CD14-positive monocyte (primary cell): ENCODE measurements around the gene SLC2A6. TPM values are rescaled to one million over a fixed set of nuclear protein-coding genes. Genes with fewer than 3 reads are reported as not detected.

Experiments
- DNase-seq, 3 donors: peaks; one replicate each; pipeline ENCODE4 v3.0.0-alpha.2; 2011 to 2022
- H2AFZ ChIP-seq: 2 replicates; pipeline ENCODE4 v1.6.0; 2012; ENCODE audit warnings: mild to moderate bottlenecking, low read depth, low read length, inconsistent platforms; ENCODE audit not compliant: insufficient read depth, poor library complexity, severe bottlenecking
- H3K27ac ChIP-seq, 2 donors: 1 replicate in 1 of 2; 2 replicates in 1 of 2; pipeline ENCODE4 v1.5.1; 2012 to 2013; ENCODE audit warnings: low read length in 2 of 2, control low read depth in 1 of 2, inconsistent platforms in 1 of 2, low read depth in 1 of 2, mild to moderate bottlenecking in 1 of 2
- H3K27me3 ChIP-seq, 2 donors: one replicate each; pipeline versions ENCODE4 v1.6.0 to v1.6.1; 2011 to 2013; ENCODE audit warnings: low read length in 2 of 2; ENCODE audit not compliant: control insufficient read depth in 2 of 2, insufficient read depth in 2 of 2
- H3K36me3 ChIP-seq, 2 donors: replicated peaks in 1 of 2; 1 replicate in 1 of 2; 2 replicates in 1 of 2; pipeline versions ENCODE4 v1.5.1 to v1.6.1; 2012 to 2013; ENCODE audit warnings: low read length in 2 of 2, control low read depth in 1 of 2, inconsistent platforms in 1 of 2, mild to moderate bottlenecking in 1 of 2; ENCODE audit not compliant: insufficient read depth in 2 of 2, control insufficient read depth in 1 of 2
- H3K4me1 ChIP-seq, 2 donors: 1 replicate in 1 of 2; 2 replicates in 1 of 2; pipeline versions ENCODE4 v1.5.1 to v1.6.1; 2012 to 2013; ENCODE audit warnings: low read length in 2 of 2, control low read depth in 1 of 2, inconsistent platforms in 1 of 2, mild to moderate bottlenecking in 1 of 2, moderate library complexity in 1 of 2; ENCODE audit not compliant: insufficient read depth in 2 of 2, control insufficient read depth in 1 of 2
- H3K4me2 ChIP-seq: replicated peaks from 2 replicates; pipeline ENCODE3; 2012; ENCODE audit warnings: low read length, moderate library complexity, mild to moderate bottlenecking; ENCODE audit not compliant: poor library complexity, severe bottlenecking; ENCODE audit errors: extremely low read depth
- H3K4me3 ChIP-seq, 3 experiments: fragments of 200-600 bp in 1 of 3; sonication (generic) in 1 of 3; replicated peaks in 1 of 3; 1 replicate in 2 of 3; 2 replicates in 1 of 3; pipeline ENCODE4 v1.5.1; 2011 to 2013; ENCODE audit warnings: low read length in 3 of 3, mild to moderate bottlenecking in 3 of 3, control low read depth in 2 of 3, low read depth in 2 of 3, inconsistent platforms in 1 of 3, moderate library complexity in 1 of 3
- H3K79me2 ChIP-seq: 2 replicates; pipeline ENCODE4 v1.6.0; 2012; ENCODE audit warnings: mild to moderate bottlenecking, control low read depth, inconsistent platforms, low read length, moderate library complexity; ENCODE audit not compliant: insufficient read depth
- H3K9ac ChIP-seq: 2 replicates; pipeline ENCODE4 v1.6.0; 2017; ENCODE audit warnings: low read length, mild to moderate bottlenecking; ENCODE audit not compliant: insufficient read depth, poor library complexity, severe bottlenecking
- H3K9me3 ChIP-seq, 2 donors: replicated peaks in 1 of 2; 1 replicate in 1 of 2; 2 replicates in 1 of 2; pipeline versions ENCODE4 v1.5.1 to v1.6.1; 2012 to 2013; ENCODE audit warnings: low read length in 2 of 2, control low read depth in 1 of 2; ENCODE audit not compliant: control insufficient read depth in 1 of 2, insufficient read depth in 1 of 2
- H4K20me1 ChIP-seq: 2 replicates; pipeline ENCODE4 v1.6.0; 2012; ENCODE audit warnings: mild to moderate bottlenecking, low read length, control low read depth, moderate library complexity; ENCODE audit not compliant: insufficient read depth
- H3K27ac Mint-ChIP-seq, 7 donors: one replicate each; pipeline ENCODE4 v1.8.0; 2020; ENCODE audit warnings: mild to moderate bottlenecking in 7 of 7, mixed read lengths in 7 of 7, moderate library complexity in 6 of 7, inconsistent platforms in 2 of 7
- H3K27me3 Mint-ChIP-seq, 3 donors: one replicate each; pipeline ENCODE4 v1.8.0; 2021 to 2022; ENCODE audit warnings: low read depth in 3 of 3, mild to moderate bottlenecking in 3 of 3, mixed read lengths in 3 of 3, moderate library complexity in 3 of 3, inconsistent platforms in 1 of 3
- H3K36me3 Mint-ChIP-seq, 2 donors: one replicate each; pipeline ENCODE4 v1.8.0; 2020; ENCODE audit warnings: mixed read lengths in 2 of 2, inconsistent platforms in 1 of 2, mild to moderate bottlenecking in 1 of 2
- H3K4me1 Mint-ChIP-seq: one replicate; pipeline ENCODE4 v1.8.0; 2020; ENCODE audit warnings: mild to moderate bottlenecking, mixed read lengths
- H3K4me3 Mint-ChIP-seq, 2 donors: one replicate each; pipeline ENCODE4 v1.8.0; 2020; ENCODE audit warnings: mild to moderate bottlenecking in 2 of 2, mixed read lengths in 2 of 2, moderate library complexity in 1 of 2
- H3K9me3 Mint-ChIP-seq, 7 donors: one replicate each; pipeline ENCODE4 v1.8.0; 2020 to 2022; ENCODE audit warnings: mixed read lengths in 7 of 7, mild to moderate bottlenecking in 6 of 7, moderate library complexity in 6 of 7, inconsistent platforms in 2 of 7
- WGBS: methylation state at CpG from one replicate; pipeline ENCODE4 v1.1.5; 2013; ENCODE audit warnings: missing lambda C conversion rate; ENCODE audit not compliant: insufficient coverage; 5-methylcytosine and 5-hydroxymethylcytosine counted together
- intact Hi-C, 2 donors: fragments of 100-400 bp; cut with micrococcal nuclease; formaldehyde crosslinking; loops; one replicate each; pipeline versions ENCODE4 v1.15.0 to v1.15.1; 2023
- polyA plus RNA-seq, 3 donors: library from polyadenylated mRNA; depleted of rRNA in 1 of 3; unstranded in 2 of 3; stranded (reverse) in 1 of 3; fragments of 300-500 nt in 2 of 3; fragments of >200 nt in 1 of 3; fragmentation: Illumina TruSeq in 2 of 3; gene quantifications; 1 replicate in 2 of 3; 2 replicates in 1 of 3; pipeline ENCODE4 v1.2.3, GENCODE V29; 2012 to 2021
- TF ChIP-seq, protein P1 (sequence below): fragments of 200-600 bp; IDR thresholded peaks from one replicate; pipeline ENCODE4 v1.8.0; 2022; ENCODE audit warnings: antibody characterized with exemption, mild to moderate bottlenecking

Gene SLC2A6
- polyA plus RNA-seq, 3 donors, result 43.2 to 127 (median 60.4) TPM

DNA sequence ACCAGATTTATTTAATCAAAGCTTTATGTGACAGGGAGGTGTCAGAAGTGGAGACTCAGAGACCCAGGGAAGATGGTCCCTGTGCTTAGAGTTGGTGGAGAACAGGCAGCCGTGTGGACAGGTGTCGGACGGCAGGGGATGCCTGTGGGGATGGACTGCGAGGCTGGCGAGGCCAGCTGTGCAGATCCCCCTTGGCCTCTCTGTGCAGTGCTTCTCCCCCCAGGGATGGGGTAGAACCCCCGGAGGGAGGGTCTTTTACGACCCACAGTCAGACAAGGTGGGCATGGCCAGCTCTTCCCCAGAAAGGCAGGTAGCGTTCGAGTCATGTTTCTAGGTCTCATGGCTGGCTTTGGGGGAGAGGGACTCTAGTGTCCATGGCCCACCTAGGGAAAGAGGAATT, 4.7 kb upstream of the SLC2A6 start:
- H3K36me3 ChIP-seq, result no peaks in the 10 kb centered on the region
- H3K27me3 ChIP-seq, result peaks cover 0 to 15% of the 10 kb centered on the region in 2 donors
- H3K4me2 ChIP-seq, result no peak overlapping the region
- TF ChIP-seq, protein P1, sequence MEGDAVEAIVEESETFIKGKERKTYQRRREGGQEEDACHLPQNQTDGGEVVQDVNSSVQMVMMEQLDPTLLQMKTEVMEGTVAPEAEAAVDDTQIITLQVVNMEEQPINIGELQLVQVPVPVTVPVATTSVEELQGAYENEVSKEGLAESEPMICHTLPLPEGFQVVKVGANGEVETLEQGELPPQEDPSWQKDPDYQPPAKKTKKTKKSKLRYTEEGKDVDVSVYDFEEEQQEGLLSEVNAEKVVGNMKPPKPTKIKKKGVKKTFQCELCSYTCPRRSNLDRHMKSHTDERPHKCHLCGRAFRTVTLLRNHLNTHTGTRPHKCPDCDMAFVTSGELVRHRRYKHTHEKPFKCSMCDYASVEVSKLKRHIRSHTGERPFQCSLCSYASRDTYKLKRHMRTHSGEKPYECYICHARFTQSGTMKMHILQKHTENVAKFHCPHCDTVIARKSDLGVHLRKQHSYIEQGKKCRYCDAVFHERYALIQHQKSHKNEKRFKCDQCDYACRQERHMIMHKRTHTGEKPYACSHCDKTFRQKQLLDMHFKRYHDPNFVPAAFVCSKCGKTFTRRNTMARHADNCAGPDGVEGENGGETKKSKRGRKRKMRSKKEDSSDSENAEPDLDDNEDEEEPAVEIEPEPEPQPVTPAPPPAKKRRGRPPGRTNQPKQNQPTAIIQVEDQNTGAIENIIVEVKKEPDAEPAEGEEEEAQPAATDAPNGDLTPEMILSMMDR, result no peak
- no peaks in the 10 kb centered on the region for H3K9me3 ChIP-seq
- no peak overlapping the region for H3K9ac ChIP-seq
- DNase-seq, result no peak
- Mint-ChIP-seq H3K4me3 (no peak overlapping the region), H3K9me3 (peaks cover 0 to 3% (median 0%) of the 10 kb centered on the region in 7 donors), H3K27ac (no peak overlapping the region), H3K27me3 (peaks cover 31 to 46% (median 37%) of the 10 kb centered on the region in 3 donors), H3K4me1 (peaks cover 11% of the 10 kb centered on the region), H3K36me3 (no peaks in the 10 kb centered on the region)
- H3K4me1 ChIP-seq, result peaks cover 13 to 19% of the 10 kb centered on the region in 2 donors
- 98% methylated on average over 4 of the region's 9 CpGs for WGBS
- H4K20me1 ChIP-seq, result peaks cover 3% of the 10 kb centered on the region
- no peak overlapping the region for H3K4me3 ChIP-seq
- H3K27ac ChIP-seq, result no peak overlapping the region
- H2AFZ ChIP-seq, result no peak overlapping the region
- intact Hi-C loops, result loop anchor here in 1 of 2 donors (10.0 kb wide), 1 partner anchor 459 kb away; no protein-coding TSS in a partner anchor
- H3K79me2 ChIP-seq, result peaks cover 4% of the 10 kb centered on the region

DNA sequence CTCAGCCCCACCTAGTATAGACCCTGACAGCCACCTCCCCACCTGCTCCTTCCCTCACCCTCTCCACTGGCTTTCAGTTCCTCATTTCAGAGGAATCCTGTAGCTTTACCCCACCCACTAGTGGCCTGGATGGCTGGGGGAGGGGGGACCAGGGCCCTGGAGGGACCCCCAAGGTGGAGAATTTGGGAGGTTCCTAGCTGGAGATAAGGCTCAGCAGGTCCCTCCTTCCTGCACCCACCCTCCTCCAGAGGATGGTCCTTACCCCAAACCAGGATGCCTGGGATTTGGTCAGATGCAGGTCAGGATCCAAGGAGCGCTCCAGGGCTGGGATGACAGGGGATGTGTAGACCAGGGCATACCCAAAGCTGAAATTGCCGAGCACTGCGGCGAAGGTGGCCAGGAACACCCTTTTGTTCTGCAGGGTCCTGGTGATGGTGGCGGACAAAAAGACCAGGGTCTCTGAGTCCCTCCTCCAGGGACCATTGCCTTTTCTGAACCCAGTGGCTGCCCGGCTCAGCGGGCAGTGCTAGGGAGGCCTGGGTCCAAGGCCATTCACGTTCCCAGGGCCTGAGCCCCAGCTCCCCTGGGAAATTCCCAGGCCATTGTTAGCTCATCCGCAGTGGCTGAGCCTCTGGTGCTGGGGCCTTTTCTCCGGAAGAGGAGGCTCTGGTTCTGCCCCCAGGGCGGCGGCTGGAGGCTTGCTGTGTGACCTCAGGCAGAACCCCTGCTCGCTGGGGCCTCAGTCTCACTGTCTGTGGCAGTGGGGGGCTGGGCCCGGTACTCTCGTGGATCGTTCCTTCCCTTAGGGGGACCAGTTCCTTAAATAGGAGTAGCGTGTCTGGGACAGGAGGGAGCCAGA, 678 bp downstream of the SLC2A6 start:
- Mint-ChIP-seq H3K4me3 (peak overlapping the region; percentile 84 to 92), H3K36me3 (peaks cover 18 to 32% of the 10 kb centered on the region in 2 donors), H3K27me3 (peaks cover 21 to 37% (median 33%) of the 10 kb centered on the region in 3 donors), H3K27ac (peak overlapping the region; percentile 86 to 99 (median 95)), H3K4me1 (peaks cover 46% of the 10 kb centered on the region), H3K9me3 (no peaks in the 10 kb centered on the region)
- DNase-seq, result peak in 2 of 3 donors; percentile 46 to 86
- Histone ChIP-seq H3K9ac (peak overlapping the region; percentile 86), H2AFZ (peak overlapping the region; percentile 81), H3K4me2 (peak overlapping the region; percentile 97), H3K4me3 (peak overlapping the region; percentile 74 to 95 (median 90)), H4K20me1 (peaks cover 57% of the 10 kb centered on the region), H3K9me3 (no peaks in the 10 kb centered on the region), H3K4me1 (peaks cover 60 to 66% of the 10 kb centered on the region in 2 donors), H3K36me3 (peaks cover 25% of the 10 kb centered on the region in 2 donors), H3K27me3 (peaks cover 0 to 15% of the 10 kb centered on the region in 2 donors), H3K27ac (peak overlapping the region; percentile 90 to 93), H3K79me2 (peaks cover 36% of the 10 kb centered on the region)
- 41% methylated on average over 15 of the region's 17 CpGs for WGBS
- intact Hi-C loops, result loop anchor here in 1 of 2 donors (1.0 to 10.0 kb wide), 3 partner anchors 18 to 547 kb away; partner anchors contain the start of genes BRD3OS and REXO4
- TF ChIP-seq, protein P1, result no peak
